ENCODE measurements around the gene TUNAR. TPM values are rescaled to one million over a fixed set of nuclear protein-coding genes. Genes with fewer than 3 reads are reported as not detected.

Gene TUNAR
- total RNA-seq, 2 experiments from 2014 or later = not detected

Other genes starting within 250 kb of the TUNAR start
- not detected for gene TCL1B, start 190.4 kb upstream of the TUNAR start, total RNA-seq
- not detected for gene TCL1A, start 162.7 kb upstream of the TUNAR start, total RNA-seq
- 1 to 10 TPM; 1.2 to 1.5 TPM for gene C14orf132, start 162.5 kb downstream of the TUNAR start, total RNA-seq